Stimulated activated effector memory CD8-positive, alpha-beta T cell treated with anti-CD3 and anti-CD28 coated beads, Interleukin-12 subunit alpha, Interleukin-12 subunit beta, amount 100 ng/mL, for 72 hours (primary cell): ENCODE results near the gene HOXB3.

Experiments used
- ATAC-seq: fragments of 150-1000 bp; cut with Tn5 transposase; 2 replicates; pipeline ENCODE4 v1.10.0; 2021
- DNase-seq, 2 donors: peaks; one replicate each; pipeline ENCODE4 v3.0.0; 2021 to 2022; ENCODE audit warnings: low spot score in 2 of 2
- H3K27ac Mint-ChIP-seq: one replicate; pipeline ENCODE4 v1.8.0; 2022; ENCODE audit warnings: mild to moderate bottlenecking, mixed read lengths
- H3K36me3 Mint-ChIP-seq: one replicate; pipeline ENCODE4 v1.8.0; 2022; ENCODE audit warnings: mild to moderate bottlenecking, mixed read lengths
- H3K4me1 Mint-ChIP-seq: one replicate; pipeline ENCODE4 v1.8.0; 2022; ENCODE audit warnings: mixed read lengths
- H3K4me3 Mint-ChIP-seq: one replicate; pipeline ENCODE4 v1.8.0; 2022; ENCODE audit warnings: mild to moderate bottlenecking, mixed read lengths
- H3K9me3 Mint-ChIP-seq: one replicate; pipeline ENCODE4 v1.8.0; 2022; ENCODE audit warnings: mixed read lengths

The HOXB3 gene

GRCh38 chr17:48500435-48501426 is 89.3 kb downstream of the HOXB3 start:
- Mint-ChIP-seq H3K9me3 (no peaks in the 10 kb centered on the region), H3K27ac (no peak overlapping the region)

GRCh38 chr17:48499735-48500434 is 90.2 kb downstream of the HOXB3 start:
- peaks cover under 1% of the 10 kb centered on the region for H3K4me1 Mint-ChIP-seq
- no peak overlapping the region for H3K4me3 Mint-ChIP-seq
- ATAC-seq (no peak), DNase-seq (no peak)
- H3K27ac Mint-ChIP-seq: no peak overlapping the region
- no peaks in the 10 kb centered on the region for H3K9me3 Mint-ChIP-seq
- no peaks in the 10 kb centered on the region for H3K36me3 Mint-ChIP-seq

More at GRCh38 chr17:48500435-48501426, 89.3 kb downstream of the HOXB3 start:
- DNase-seq (no peak), ATAC-seq (no peak)
- H3K4me1 Mint-ChIP-seq: peaks cover 9% of the 10 kb centered on the region
- H3K4me3 Mint-ChIP-seq: no peak overlapping the region
- H3K36me3 Mint-ChIP-seq: no peaks in the 10 kb centered on the region

GRCh38 chr17:48499248-48499647 is 90.8 kb downstream of the HOXB3 start:
- no peaks in the 10 kb centered on the region for H3K9me3 Mint-ChIP-seq
- no peak overlapping the region for H3K27ac Mint-ChIP-seq
- no peaks in the 10 kb centered on the region for H3K4me1 Mint-ChIP-seq
- ATAC-seq: no peak
- DNase-seq: no peak
- no peak overlapping the region for H3K4me3 Mint-ChIP-seq
- H3K36me3 Mint-ChIP-seq: no peaks in the 10 kb centered on the region
